ENCODE results near the gene TRMT10A. TPM values are rescaled to one million over a fixed set of nuclear protein-coding genes. Genes with fewer than 3 reads are reported as not detected.

The TRMT10A gene, protein sequence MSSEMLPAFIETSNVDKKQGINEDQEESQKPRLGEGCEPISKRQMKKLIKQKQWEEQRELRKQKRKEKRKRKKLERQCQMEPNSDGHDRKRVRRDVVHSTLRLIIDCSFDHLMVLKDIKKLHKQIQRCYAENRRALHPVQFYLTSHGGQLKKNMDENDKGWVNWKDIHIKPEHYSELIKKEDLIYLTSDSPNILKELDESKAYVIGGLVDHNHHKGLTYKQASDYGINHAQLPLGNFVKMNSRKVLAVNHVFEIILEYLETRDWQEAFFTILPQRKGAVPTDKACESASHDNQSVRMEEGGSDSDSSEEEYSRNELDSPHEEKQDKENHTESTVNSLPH
- 7.5 TPM for polyA plus RNA-seq (2012; ENCODE audit: missing spikeins)

DNA sequence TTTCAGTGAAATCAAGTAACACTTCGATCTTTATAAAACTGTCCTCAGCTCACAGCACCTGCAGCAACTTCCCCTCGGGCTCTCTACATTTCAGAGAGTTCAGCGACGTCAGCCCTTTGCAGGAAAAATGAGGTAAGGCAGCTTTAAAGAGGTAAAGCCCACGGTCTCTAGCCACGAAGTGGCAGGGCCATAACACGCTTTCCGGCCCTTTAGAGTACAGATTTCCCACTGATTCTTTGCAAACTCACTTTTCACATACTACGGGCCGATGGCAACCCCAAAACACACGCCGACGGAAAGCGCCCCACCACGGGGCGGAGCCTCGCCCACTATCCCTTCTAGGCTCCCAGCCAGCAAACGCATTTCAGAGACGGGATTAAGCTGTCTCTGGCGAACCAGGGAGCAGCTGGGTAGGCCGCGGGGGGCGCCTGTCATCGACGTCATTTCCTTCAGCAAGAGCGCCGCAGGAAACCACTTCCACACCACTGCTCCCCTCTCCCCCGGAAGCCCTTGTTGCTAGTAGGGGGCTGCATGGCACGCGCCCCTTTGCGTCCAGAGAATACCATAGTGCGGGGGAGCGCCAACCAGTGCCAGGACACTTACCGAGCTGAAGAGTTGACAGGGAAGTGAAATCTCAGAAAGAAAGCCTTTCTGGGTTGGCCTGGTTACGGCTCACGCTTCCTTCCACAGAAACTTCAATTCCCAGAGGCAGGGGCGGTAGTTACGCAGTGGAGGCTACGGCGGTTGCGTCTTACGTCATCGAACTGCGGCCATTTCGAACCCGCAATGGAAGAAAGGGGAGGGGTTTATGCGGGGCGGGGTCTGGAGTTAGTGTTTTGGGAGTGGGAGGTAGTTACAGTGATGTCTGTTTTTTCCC, at the start of gene TRMT10A:
TSS of gene TRMT10A (minus strand) at position 730 of the 877 bp plus-strand sequence. CDS start 4,701 bp downstream, outside the sequence.
- DNase-seq (ENCODE audit: insufficient read length), result peak; percentile 72
- FAIRE-seq, result peak; percentile 97
- peak; percentile 75 for TF ChIP-seq POLR2A (IDR thresholded peaks at IDR 0.05; ENCODE audit: low read depth, low read length)
- TF ChIP-seq POLR2AphosphoS5 (IDR thresholded peaks at IDR 0.05; ENCODE audit: low read depth, low read length), result peak; percentile 76; the same call in 1 of the 2 replicates
- 0 out of 2 replicates have a peak, but pooled peaks have one; percentile 36 for TF ChIP-seq TAF1 (IDR thresholded peaks at IDR 0.05; ENCODE audit: borderline replicate concordance, low read depth, low read length)

DNA sequence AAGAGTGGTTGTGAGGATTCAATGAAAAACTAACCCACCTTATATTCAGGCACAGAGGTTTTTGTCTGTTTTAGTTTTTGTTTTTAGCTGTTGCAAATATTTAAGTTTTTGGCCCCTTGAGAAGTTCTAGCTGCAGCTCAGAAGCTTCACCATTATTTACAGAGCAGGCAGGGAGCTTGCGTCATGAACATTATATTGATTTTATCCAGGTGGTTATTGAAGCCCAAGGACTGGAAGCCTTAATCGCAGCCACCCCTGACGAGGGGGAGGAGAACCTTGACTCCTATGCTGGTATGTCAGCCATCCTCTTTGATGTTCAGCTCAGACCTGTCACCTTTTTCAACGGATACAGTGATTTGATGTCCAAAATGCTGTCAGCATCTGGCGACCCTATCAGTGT, 48.9 kb upstream of the TRMT10A start:
- FAIRE-seq, result no peak
- DNase-seq (ENCODE audit: insufficient read length), result no peak
- TF ChIP-seq POLR2AphosphoS5 (IDR thresholded peaks at IDR 0.05; ENCODE audit: low read depth, low read length) (no peak), TAF1 (IDR thresholded peaks at IDR 0.05; ENCODE audit: borderline replicate concordance, low read depth, low read length) (no peak), POLR2A (IDR thresholded peaks at IDR 0.05; ENCODE audit: low read depth, low read length) (no peak)

DNA sequence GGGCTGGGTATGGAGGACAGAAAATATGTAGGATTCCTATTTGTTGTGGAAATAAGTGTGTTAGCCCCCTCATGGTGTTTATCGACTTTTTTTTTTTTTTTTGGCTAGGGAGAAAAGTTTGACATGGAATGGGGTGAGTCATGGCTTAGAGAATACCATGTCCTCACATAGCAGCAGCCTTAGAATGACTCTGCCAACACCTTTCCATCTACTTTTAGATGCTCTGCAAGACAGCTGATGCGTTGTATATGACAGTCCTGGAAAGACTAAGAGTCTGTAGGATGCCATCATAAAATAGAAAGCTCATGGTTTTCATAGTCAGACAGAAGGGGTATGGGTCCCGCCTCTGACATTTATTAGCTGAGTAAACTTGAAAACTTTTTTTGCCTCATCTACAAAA, 48.4 kb upstream of the TRMT10A start:
- DNase-seq (ENCODE audit: insufficient read length) (no peak), FAIRE-seq (no peak)
- TF ChIP-seq TAF1 (IDR thresholded peaks at IDR 0.05; ENCODE audit: borderline replicate concordance, low read depth, low read length) (no peak), POLR2A (IDR thresholded peaks at IDR 0.05; ENCODE audit: low read depth, low read length) (no peak), POLR2AphosphoS5 (IDR thresholded peaks at IDR 0.05; ENCODE audit: low read depth, low read length) (no peak)

DNA sequence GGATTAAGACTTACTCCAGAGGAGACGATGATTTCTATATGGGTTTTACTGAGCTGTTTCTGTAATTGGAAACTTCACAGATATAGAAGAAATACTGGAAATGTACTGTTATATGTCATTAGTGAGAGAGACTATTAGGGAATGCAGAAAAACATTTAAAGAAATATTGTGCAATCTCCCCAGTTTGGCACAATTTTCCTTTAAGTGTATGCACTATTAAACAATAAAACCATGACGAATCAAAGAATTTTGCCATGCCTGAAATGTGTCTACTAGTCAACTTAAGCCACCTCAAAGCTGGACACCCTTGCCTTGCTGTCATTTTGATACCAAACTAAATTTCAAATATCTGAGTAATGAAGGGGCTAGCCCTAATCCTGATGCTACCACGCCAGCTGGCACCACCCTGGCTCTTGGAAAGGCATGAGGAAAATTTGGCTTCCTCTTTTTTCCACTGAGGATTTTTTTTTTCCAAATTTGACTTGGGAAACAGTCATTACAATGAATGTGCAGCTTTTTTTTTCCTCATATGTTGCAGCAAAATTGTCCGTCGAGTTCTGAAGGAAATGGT, 46.9 kb upstream of the TRMT10A start:
- DNase-seq (ENCODE audit: insufficient read length), result no peak
- TF ChIP-seq TAF1 (IDR thresholded peaks at IDR 0.05; ENCODE audit: borderline replicate concordance, low read depth, low read length) (no peak), POLR2A (IDR thresholded peaks at IDR 0.05; ENCODE audit: low read depth, low read length) (no peak), POLR2AphosphoS5 (IDR thresholded peaks at IDR 0.05; ENCODE audit: low read depth, low read length) (no peak)
- FAIRE-seq, result no peak

DNA sequence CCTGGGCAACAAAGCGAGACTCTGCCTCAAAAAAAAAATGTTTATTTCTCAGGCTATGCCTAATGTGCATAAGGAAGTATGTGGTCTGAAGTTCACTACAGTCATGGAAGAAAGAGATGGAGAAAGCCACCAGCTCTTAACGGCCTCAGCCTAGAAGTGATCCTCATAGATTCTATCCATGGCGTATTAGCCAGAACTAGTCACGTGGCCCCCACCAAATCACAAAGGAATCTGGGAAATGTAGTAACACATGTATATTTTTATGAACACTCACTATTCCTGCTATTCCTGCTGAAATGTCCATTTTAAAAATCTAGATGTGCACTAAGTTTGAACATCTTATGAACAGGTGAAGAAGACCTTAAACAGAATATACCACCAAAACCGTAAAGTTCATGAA, 44.6 kb upstream of the TRMT10A start:
- TF ChIP-seq POLR2AphosphoS5 (IDR thresholded peaks at IDR 0.05; ENCODE audit: low read depth, low read length) (no peak), POLR2A (IDR thresholded peaks at IDR 0.05; ENCODE audit: low read depth, low read length) (no peak), TAF1 (IDR thresholded peaks at IDR 0.05; ENCODE audit: borderline replicate concordance, low read depth, low read length) (no peak)
- FAIRE-seq (no peak), DNase-seq (ENCODE audit: insufficient read length) (no peak)

DNA sequence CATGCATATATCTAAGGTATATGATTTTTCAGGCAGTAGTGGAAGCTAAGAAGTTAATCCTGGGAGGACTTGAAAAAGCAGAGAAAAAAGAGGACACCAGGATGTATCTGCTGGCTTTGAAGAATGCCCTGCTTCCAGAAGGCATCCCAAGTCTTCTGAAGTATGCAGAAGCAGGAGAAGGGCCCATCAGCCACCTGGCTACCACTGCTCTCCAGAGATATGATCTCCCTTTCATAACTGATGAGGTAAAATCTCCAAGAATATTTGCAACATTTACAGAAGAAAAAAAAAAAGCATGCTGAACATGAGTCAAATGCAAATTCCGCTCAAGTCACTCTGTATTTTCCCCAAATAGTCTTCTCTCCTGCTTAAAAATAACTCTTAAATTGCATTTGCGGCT, 42.9 kb upstream of the TRMT10A start:
- FAIRE-seq (no peak), DNase-seq (ENCODE audit: insufficient read length) (no peak)
- no peak for TF ChIP-seq POLR2A (IDR thresholded peaks at IDR 0.05; ENCODE audit: low read depth, low read length)
- TF ChIP-seq TAF1 (IDR thresholded peaks at IDR 0.05; ENCODE audit: borderline replicate concordance, low read depth, low read length), result no peak
- TF ChIP-seq POLR2AphosphoS5 (IDR thresholded peaks at IDR 0.05; ENCODE audit: low read depth, low read length), result no peak

DNA sequence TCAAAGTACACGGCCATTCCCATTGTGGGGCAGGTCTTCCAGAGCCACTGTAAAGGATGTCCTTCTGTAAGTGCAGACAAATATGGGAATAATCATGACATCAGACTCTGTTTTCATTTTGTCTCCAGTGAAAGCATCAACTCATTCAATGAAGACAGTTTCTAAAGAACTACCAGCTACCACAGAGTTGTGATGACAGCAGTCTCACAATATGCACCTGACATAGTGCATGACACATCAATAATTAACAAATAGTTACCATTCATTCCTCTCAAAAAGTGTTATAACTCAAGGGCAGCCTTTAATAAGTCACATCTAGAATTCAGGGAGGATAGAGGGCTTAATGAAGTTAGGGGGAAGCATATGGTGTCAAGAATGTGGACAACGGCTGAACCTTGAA, 31.0 kb upstream of the TRMT10A start:
- TF ChIP-seq POLR2A (IDR thresholded peaks at IDR 0.05; ENCODE audit: low read depth, low read length) (no peak), POLR2AphosphoS5 (IDR thresholded peaks at IDR 0.05; ENCODE audit: low read depth, low read length) (no peak), TAF1 (IDR thresholded peaks at IDR 0.05; ENCODE audit: borderline replicate concordance, low read depth, low read length) (no peak)
- DNase-seq (ENCODE audit: insufficient read length) (no peak), FAIRE-seq (no peak)

DNA sequence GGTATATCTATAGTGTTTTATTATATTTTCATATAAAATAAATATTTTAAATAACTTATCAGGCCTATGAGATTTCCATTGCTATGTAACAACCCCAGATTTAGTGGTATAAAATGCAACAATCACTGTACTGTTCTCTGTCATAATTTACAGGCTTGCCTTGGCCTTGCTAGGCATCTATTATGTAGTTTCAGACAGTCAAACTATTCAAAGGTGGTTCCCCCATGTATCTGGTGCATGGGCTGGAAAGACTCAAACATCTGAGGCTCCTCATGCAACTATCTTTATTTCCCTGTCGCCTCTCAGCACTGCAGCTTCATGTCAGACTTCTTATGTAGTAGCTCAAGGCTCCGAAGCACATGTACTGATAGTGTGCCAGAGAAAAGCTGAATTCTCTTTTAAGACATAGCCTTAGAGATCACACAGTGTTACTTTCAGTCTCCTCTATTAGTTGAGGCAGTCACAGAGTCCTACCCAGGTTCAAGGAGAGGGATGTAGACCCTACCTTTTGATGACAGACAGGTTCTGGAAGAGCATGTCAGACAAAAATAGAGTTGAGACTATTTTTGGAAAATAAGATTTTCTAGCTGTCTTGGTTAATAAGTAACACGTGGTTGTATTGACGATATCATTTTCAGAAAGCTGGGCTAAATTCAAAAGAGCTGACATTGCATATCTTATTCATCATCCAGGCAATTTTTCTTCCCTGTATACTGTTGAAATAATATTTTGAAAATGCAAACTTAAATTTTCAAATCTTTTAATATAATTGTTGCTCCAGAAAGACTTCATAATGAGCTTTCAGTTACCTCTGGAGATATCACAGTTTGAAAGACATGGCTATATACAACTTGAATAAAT, 30.2 kb upstream of the TRMT10A start:
- TF ChIP-seq TAF1 (IDR thresholded peaks at IDR 0.05; ENCODE audit: borderline replicate concordance, low read depth, low read length) (no peak), POLR2AphosphoS5 (IDR thresholded peaks at IDR 0.05; ENCODE audit: low read depth, low read length) (no peak), POLR2A (IDR thresholded peaks at IDR 0.05; ENCODE audit: low read depth, low read length) (no peak)
- DNase-seq (ENCODE audit: insufficient read length), result no peak
- FAIRE-seq, result no peak

DNA sequence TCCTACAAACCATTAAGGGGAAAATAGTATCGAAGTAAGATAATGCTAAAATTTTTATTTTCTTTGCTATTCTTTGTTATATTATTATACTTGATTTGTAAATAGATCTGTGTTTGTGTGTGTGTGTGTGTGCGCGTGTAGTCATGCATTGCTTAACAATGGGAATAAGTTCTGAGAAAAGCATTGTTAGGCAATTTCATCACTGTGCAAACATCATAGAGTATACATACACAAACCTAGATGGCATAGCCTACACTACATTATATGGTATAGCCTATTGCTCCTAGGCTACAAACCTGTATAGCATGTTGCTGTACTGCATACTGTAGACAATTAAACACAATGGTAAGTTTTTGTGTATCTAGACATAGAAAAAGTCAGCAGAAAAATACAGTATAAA, 27.9 kb upstream of the TRMT10A start:
- FAIRE-seq (no peak), DNase-seq (ENCODE audit: insufficient read length) (no peak)
- no peak for TF ChIP-seq POLR2A (IDR thresholded peaks at IDR 0.05; ENCODE audit: low read depth, low read length)
- no peak for TF ChIP-seq POLR2AphosphoS5 (IDR thresholded peaks at IDR 0.05; ENCODE audit: low read depth, low read length)
- TF ChIP-seq TAF1 (IDR thresholded peaks at IDR 0.05; ENCODE audit: borderline replicate concordance, low read depth, low read length), result no peak

DNA sequence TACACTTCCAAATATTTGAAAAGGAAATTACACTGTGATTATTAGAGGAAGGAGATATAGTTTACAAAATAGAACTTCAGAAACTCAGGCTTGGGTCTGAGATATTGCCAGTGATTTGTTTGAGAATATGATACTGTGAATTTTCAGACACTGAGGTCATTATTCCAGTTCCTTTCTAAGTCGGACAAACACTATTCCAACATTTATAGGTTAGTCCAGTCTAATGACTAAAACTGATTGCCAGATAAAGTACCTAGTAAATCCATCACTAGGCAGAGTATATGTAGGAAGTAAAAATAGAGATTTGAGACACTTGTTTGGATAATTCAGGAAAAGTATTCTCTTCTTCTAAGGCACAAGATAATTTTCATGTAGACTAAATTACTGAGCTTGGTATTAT, 24.0 kb upstream of the TRMT10A start:
- no peak for TF ChIP-seq POLR2AphosphoS5 (IDR thresholded peaks at IDR 0.05; ENCODE audit: low read depth, low read length)
- no peak for TF ChIP-seq TAF1 (IDR thresholded peaks at IDR 0.05; ENCODE audit: borderline replicate concordance, low read depth, low read length)
- TF ChIP-seq POLR2A (IDR thresholded peaks at IDR 0.05; ENCODE audit: low read depth, low read length), result no peak
- DNase-seq (ENCODE audit: insufficient read length) (no peak), FAIRE-seq (no peak)
